Measurements from ENCODE around the gene PSME1. TPM values are rescaled to one million over a fixed set of nuclear protein-coding genes. Genes with fewer than 3 reads are reported as not detected.

PSME1 gene
- polyA plus RNA-seq, 1 donor, result 324 TPM

DNA sequence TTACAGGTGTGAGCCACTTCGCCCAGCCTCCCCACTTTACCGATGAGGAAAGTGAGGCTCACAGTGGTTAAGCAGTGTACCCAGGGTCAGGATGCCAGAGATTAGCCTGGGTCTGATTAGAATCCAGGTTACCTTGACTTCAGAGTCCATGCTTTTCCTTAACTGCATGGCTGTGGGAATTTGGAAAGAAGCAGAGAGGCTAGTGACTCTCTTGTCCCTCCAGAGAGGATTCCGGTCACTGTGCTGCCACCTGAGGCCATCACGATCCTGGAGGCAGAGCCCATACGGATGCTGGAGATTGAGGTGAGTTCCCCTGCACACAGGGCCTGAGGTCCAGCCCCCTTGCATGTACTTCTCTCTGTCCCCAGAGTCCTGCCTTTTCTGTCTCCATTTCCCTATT is 40.6 kb downstream of the PSME1 start:
- no peak for DNase-seq
- H3K27ac ChIP-seq (ENCODE audit: low read length), result no peak overlapping the region
- WGBS (ENCODE audit: insufficient coverage, low lambda C conversion rate), result no CpG with 5 or more reads among the region's 5 CpGs
- peaks cover 57% of the 10 kb centered on the region for H3K4me1 ChIP-seq (ENCODE audit: control insufficient read depth, insufficient read depth, low read length)
- H3K36me3 ChIP-seq (ENCODE audit: control insufficient read depth, insufficient read depth, low read length), result peaks cover 72% of the 10 kb centered on the region
- H3K4me3 ChIP-seq (ENCODE audit: low read length), result no peak overlapping the region
- no peaks in the 10 kb centered on the region for H3K9me3 ChIP-seq (ENCODE audit: control insufficient read depth, low read depth, low read length)
- H3K27me3 ChIP-seq (ENCODE audit: control insufficient read depth, insufficient read depth, low read length), result no peaks in the 10 kb centered on the region

DNA sequence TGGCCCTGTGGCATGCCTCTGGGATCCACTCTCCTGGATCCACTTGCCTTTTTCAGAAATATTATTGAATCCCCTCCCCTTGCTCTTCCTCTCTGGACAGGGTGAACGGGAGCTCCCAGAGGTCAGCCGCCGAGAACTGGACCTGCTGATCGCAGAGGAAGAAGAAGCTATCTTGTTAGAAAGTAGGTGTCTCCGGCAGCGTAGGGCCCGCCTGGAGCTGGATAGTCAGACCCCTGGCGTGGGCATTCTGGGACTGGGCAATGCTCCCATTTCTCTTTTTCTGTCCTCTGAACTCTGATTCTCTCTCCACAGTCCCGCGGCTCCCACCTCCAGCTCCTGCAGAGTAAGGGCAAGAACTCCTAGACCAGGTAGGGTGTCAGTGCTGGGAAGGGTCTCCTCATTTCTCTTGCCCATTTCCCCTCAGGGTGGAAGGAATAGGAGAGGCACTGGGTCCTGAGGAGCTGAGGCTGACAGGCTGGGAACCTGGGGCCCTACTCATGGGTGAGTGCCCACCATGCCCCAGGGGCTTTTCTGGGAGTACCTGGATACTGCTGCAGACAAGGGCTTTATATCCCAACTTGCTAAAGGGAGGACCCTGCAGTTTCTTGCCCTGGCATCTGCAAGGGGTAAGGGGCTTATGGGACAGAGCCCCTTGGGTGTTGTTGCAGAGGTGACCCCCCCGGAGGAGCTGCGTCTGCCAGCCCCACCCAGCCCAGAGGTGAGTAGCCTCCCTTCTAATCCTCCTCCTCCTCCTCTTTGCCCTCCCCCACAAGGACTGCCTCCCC is 41.2 kb downstream of the PSME1 start:
- Histone ChIP-seq H3K27me3 (ENCODE audit: control insufficient read depth, insufficient read depth, low read length) (no peaks in the 10 kb centered on the region), H3K27ac (ENCODE audit: low read length) (no peak overlapping the region), H3K4me1 (ENCODE audit: control insufficient read depth, insufficient read depth, low read length) (peaks cover 60% of the 10 kb centered on the region), H3K9me3 (ENCODE audit: control insufficient read depth, low read depth, low read length) (no peaks in the 10 kb centered on the region), H3K36me3 (ENCODE audit: control insufficient read depth, insufficient read depth, low read length) (peaks cover 78% of the 10 kb centered on the region), H3K4me3 (ENCODE audit: low read length) (no peak overlapping the region)
- no CpG with 5 or more reads among the region's 12 CpGs for WGBS (ENCODE audit: insufficient coverage, low lambda C conversion rate)
- DNase-seq, result no peak

DNA sequence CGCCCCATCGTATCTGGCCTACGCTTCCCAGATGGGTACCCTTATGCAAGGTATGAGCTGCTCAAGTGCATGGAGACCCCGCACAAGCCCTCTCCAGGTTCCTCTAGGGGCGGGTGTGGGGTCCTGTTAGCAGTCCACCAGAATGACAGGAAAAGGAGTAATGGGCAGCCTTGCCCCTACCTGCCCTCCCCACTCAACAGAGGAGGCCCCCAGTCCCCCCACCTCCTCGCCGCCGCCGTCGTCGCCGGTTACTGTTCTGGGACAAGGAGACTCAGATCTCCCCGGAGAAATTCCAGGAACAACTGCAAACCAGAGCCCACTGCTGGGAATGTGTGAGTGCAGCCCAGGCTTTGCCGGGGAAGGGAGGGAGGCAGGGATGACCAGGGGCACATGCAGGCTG is 41.9 kb downstream of the PSME1 start:
- Histone ChIP-seq H3K27me3 (ENCODE audit: control insufficient read depth, insufficient read depth, low read length) (no peaks in the 10 kb centered on the region), H3K9me3 (ENCODE audit: control insufficient read depth, low read depth, low read length) (no peaks in the 10 kb centered on the region), H3K4me3 (ENCODE audit: low read length) (no peak overlapping the region), H3K4me1 (ENCODE audit: control insufficient read depth, insufficient read depth, low read length) (peaks cover 61% of the 10 kb centered on the region), H3K36me3 (ENCODE audit: control insufficient read depth, insufficient read depth, low read length) (peaks cover 85% of the 10 kb centered on the region), H3K27ac (ENCODE audit: low read length) (no peak overlapping the region)
- WGBS (ENCODE audit: insufficient coverage, low lambda C conversion rate), result no CpG with 5 or more reads among the region's 14 CpGs
- DNase-seq, result no peak

DNA sequence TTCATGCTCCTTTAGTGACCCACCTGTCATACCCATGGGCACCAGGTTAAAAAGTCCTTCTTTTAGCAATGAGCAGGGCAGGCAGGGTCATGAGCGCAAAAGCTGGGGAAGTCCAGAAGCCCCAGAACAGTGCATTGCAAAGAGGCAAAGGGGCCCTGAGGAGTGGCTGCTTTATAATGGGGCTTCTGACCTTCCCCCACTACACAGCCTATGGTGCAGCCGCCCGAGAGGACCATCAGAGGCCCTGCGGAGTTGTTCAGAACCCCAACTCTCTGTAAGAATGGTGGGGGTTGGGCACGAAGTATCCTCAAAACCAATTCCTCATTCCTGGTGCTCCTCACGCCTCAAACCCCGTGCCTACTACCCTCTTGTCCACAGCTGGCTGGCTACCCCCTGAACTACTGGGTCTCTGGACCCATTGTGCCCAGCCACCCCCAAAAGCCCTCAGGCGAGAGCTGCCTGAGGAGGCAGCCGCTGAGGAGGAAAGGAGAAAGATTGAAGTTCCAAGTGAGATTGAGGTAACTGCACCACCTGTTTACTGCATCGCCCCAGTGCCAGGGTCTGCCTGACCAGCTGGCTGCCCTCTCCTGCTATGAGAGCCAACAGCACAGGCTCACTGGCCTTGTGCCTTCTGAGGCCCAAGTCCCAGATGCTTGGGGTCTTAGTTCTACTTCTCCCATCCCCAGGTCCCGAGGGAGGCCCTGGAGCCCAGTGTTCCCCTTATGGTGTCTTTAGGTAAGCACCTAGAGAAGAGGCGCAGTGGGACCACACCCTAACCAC is 42.6 kb downstream of the PSME1 start:
- Histone ChIP-seq H3K27me3 (ENCODE audit: control insufficient read depth, insufficient read depth, low read length) (no peaks in the 10 kb centered on the region), H3K4me3 (ENCODE audit: low read length) (no peak overlapping the region), H3K9me3 (ENCODE audit: control insufficient read depth, low read depth, low read length) (no peaks in the 10 kb centered on the region), H3K36me3 (ENCODE audit: control insufficient read depth, insufficient read depth, low read length) (peaks cover 85% of the 10 kb centered on the region), H3K27ac (ENCODE audit: low read length) (peak overlapping the region; percentile 91), H3K4me1 (ENCODE audit: control insufficient read depth, insufficient read depth, low read length) (peaks cover 56% of the 10 kb centered on the region)
- WGBS (ENCODE audit: insufficient coverage, low lambda C conversion rate), result no CpG with 5 or more reads among the region's 12 CpGs
- no peak for DNase-seq

DNA sequence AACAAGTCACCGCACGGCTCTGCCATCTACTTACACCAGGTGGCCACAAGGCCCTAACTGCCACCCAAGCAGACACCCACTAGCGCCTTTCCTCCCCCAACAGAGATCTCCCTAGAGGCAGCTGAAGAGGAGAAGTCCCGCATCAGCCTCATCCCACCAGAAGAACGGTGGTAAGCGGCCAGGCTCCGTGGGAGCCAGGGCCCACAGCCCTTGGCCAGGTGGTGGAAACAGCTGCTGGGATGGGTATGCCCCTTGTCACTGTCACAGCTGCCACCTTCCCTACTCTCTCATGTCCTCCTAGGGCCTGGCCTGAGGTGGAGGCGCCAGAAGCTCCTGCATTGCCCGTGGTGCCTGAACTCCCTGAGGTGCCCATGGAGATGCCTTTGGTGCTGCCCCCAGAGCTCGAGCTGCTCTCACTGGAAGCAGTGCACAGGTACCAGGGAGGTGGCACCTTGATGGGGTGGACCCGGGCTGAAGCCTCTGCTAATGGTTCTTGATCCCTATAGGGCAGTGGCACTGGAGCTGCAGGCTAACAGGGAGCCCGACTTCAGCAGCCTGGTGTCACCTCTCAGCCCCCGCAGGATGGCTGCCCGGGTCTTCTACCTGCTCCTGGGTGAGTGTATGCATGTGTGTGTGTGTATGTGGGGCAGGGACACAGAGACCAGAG is 43.4 kb downstream of the PSME1 start:
- peak in 1 of 2 donors; percentile 12 for DNase-seq
- H3K27ac ChIP-seq (ENCODE audit: low read length), result peak overlapping the region; percentile 91
- no peaks in the 10 kb centered on the region for H3K27me3 ChIP-seq (ENCODE audit: control insufficient read depth, insufficient read depth, low read length)
- peaks cover 56% of the 10 kb centered on the region for H3K4me1 ChIP-seq (ENCODE audit: control insufficient read depth, insufficient read depth, low read length)
- WGBS (ENCODE audit: insufficient coverage, low lambda C conversion rate), result no CpG with 5 or more reads among the region's 14 CpGs
- H3K36me3 ChIP-seq (ENCODE audit: control insufficient read depth, insufficient read depth, low read length), result peaks cover 93% of the 10 kb centered on the region
- H3K4me3 ChIP-seq (ENCODE audit: low read length), result no peak overlapping the region
- H3K9me3 ChIP-seq (ENCODE audit: control insufficient read depth, low read depth, low read length), result no peaks in the 10 kb centered on the region

DNA sequence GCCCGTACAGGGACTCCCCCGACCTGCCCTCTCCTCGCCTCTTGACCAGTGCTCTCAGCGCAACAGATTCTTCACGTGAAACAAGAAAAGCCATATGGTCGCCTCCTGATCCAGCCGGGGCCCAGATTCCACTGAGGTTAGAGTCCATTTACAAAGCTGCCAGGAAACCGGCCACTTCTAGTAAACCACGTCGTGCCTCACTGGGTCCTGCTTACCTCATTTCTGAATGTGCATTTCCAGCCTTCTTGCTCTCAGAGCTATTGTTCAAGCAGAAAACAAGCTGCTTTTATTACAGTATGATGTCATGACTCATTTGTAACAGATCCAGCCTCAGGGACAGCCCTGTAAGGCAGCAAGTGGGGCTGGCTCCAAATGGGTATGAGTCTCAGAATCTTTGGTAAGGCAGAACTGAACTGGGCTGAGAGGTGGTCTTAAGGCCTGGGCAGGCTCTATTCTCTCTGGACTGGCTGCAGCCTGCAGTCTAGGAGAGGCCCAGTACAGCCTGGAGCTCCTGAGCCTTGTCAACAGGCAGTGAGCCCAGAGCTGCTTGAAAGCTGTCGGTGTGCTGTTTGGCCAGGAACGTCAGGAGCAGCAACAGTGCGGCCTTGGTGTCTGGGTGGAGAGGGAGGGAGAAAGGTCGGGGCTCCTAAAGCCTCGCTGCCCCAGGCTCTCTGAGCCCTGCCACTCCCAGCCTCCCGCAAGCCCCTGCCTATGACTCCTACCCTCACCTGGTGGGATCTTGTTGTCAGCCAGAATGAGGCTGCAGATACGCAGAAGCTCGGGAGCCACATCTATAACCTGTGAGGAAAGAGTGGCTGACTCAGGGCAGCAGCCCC is 44.2 kb downstream of the PSME1 start:
- Histone ChIP-seq H3K27ac (ENCODE audit: low read length) (peak overlapping the region; percentile 91), H3K27me3 (ENCODE audit: control insufficient read depth, insufficient read depth, low read length) (no peaks in the 10 kb centered on the region), H3K9me3 (ENCODE audit: control insufficient read depth, low read depth, low read length) (no peaks in the 10 kb centered on the region), H3K36me3 (ENCODE audit: control insufficient read depth, insufficient read depth, low read length) (peaks cover 94% of the 10 kb centered on the region), H3K4me3 (ENCODE audit: low read length) (no peak overlapping the region), H3K4me1 (ENCODE audit: control insufficient read depth, insufficient read depth, low read length) (peaks cover 56% of the 10 kb centered on the region)
- DNase-seq, result peak; percentile 81 to 91
- WGBS (ENCODE audit: insufficient coverage, low lambda C conversion rate), result no CpG with 5 or more reads among the region's 18 CpGs

DNA sequence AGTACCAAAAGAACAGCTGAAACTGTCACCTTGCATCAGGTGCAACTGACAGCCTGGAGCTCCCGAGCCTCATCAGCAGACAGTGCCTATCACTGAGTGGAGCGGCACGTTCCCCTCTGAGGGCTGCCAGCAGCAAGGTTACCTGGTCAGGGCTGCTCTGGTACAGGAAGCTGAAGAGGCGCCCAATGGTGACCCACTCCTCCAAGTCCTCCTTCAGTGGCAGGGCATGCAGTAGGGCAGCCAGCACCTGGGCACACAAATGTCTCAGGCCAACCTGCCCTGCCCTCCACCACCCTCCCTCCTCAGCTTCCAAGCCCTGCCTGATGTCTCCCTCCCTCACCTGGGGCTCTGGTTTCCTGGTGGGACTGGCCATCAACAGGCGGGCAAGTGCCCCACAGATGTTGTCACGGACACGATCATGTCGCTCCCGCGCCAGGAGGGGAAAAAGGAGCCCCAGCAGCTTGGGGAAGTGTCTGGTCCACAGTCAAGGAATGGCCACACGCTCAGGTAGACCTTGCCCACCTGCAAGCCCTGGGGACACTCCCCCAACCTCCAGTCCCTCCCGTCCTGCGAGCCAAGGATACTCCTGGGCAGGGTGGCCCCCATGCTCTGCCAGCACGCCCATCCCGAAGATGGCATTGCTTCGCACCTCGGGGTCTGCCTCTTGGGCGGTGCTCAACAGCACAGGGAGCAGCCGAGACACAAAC is 45.5 kb downstream of the PSME1 start:
- no peaks in the 10 kb centered on the region for H3K9me3 ChIP-seq (ENCODE audit: control insufficient read depth, low read depth, low read length)
- peaks cover 52% of the 10 kb centered on the region for H3K4me1 ChIP-seq (ENCODE audit: control insufficient read depth, insufficient read depth, low read length)
- peaks cover 100% of the 10 kb centered on the region for H3K36me3 ChIP-seq (ENCODE audit: control insufficient read depth, insufficient read depth, low read length)
- no peak for DNase-seq
- no peaks in the 10 kb centered on the region for H3K27me3 ChIP-seq (ENCODE audit: control insufficient read depth, insufficient read depth, low read length)
- H3K4me3 ChIP-seq (ENCODE audit: low read length), result no peak overlapping the region
- no CpG with 5 or more reads among the region's 19 CpGs for WGBS (ENCODE audit: insufficient coverage, low lambda C conversion rate)
- H3K27ac ChIP-seq (ENCODE audit: low read length), result peak overlapping the region; percentile 91

DNA sequence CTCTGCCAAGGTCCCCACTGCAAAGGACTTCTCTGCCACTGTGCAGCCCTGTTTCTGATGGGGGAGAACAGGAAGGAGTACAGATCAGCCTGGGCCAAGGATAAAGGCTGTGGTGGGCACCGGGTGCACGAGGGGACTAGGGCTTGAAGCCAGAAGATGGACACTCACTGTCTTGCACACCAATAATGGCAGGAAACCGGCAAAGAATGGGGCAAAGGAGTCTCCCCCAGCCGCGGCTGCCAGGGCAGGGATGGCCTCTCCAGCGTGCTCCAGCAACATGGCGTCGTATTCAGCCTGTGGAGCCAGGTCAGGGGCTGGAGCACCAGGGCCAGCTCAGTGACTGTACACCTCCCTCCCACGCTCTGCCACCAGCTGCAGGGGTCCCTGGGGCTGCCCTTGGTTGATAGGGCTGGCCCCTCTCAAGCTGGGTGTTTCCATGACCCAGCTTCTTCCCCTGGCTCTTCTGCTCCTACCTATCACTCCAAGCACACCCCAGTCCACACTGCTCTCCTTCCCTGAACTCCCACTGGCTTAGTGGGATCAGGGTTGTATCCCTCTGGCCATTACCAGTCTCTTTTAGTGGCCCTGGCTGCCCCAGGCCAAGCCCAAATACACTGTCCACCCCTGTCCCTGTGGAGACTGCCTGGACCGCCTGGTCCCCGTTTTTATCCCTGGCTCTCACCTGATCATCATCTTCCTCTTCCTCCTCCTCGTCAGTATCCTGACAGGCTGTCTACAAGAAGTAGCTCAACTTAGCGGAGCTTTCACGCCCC is 46.3 kb downstream of the PSME1 start:
- no peaks in the 10 kb centered on the region for H3K27me3 ChIP-seq (ENCODE audit: control insufficient read depth, insufficient read depth, low read length)
- H3K36me3 ChIP-seq (ENCODE audit: control insufficient read depth, insufficient read depth, low read length), result peaks cover 100% of the 10 kb centered on the region
- H3K4me1 ChIP-seq (ENCODE audit: control insufficient read depth, insufficient read depth, low read length), result peaks cover 48% of the 10 kb centered on the region
- H3K9me3 ChIP-seq (ENCODE audit: control insufficient read depth, low read depth, low read length), result no peaks in the 10 kb centered on the region
- peak overlapping the region; percentile 91 for H3K27ac ChIP-seq (ENCODE audit: low read length)
- no peak for DNase-seq
- no CpG with 5 or more reads among the region's 14 CpGs for WGBS (ENCODE audit: insufficient coverage, low lambda C conversion rate)
- no peak overlapping the region for H3K4me3 ChIP-seq (ENCODE audit: low read length)

DNA sequence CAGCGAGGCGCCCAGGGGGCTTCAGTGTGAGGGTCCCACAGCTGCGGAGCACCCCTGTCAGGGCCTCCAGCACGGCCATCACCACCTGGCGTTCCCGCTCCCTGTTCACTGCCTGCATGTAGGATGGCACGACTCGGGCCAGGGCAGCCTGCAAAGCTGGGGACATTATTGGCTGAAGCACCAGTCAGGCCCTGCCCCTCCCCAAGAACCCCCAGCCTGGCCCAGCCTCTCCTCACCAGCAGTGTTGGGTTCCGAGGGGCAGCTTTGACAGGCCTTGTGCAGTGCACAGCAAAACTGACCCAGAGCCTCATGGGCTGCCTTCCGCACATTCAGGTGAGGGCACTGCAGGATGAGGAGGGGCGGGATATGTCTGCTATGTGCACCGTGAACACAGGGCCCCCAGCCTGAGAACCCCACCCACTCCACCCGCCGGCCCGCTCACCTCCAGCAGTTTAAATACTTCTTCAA is 47.1 kb downstream of the PSME1 start:
- Histone ChIP-seq H3K4me1 (ENCODE audit: control insufficient read depth, insufficient read depth, low read length) (peaks cover 48% of the 10 kb centered on the region), H3K4me3 (ENCODE audit: low read length) (no peak overlapping the region), H3K36me3 (ENCODE audit: control insufficient read depth, insufficient read depth, low read length) (peaks cover 94% of the 10 kb centered on the region), H3K27ac (ENCODE audit: low read length) (no peak overlapping the region), H3K9me3 (ENCODE audit: control insufficient read depth, low read depth, low read length) (no peaks in the 10 kb centered on the region), H3K27me3 (ENCODE audit: control insufficient read depth, insufficient read depth, low read length) (no peaks in the 10 kb centered on the region)
- no peak for DNase-seq
- no CpG with 5 or more reads among the region's 15 CpGs for WGBS (ENCODE audit: insufficient coverage, low lambda C conversion rate)

All from large intestine (tissue), 3 donors.